NCI-H1694 treated with DMSO at 0.1 percent for 48 hours (cell line): Measurements from ENCODE around the gene SCYL1.

Experiments used
- DNase-seq: peaks from one replicate; lab custom pipeline; 2025; lab: John Stamatoyannopoulos, UW

SCYL1 gene

DNA sequence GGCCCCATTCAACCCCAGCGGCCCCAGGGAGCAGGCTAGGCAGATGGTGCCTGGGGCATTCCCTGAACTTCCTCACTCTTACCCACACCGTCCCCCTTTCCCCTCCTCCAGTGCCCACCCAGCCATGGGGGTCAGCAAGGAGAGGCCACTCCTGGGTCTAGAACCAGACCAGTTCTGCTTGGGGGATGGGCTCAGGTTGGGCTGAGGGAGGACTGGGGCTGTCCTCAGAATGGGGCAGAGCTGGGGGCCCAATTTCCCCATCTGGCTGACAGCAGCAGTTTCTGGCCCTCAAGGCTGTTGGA, 12.4 kb downstream of the SCYL1 start:
- no peak for DNase-seq

DNA sequence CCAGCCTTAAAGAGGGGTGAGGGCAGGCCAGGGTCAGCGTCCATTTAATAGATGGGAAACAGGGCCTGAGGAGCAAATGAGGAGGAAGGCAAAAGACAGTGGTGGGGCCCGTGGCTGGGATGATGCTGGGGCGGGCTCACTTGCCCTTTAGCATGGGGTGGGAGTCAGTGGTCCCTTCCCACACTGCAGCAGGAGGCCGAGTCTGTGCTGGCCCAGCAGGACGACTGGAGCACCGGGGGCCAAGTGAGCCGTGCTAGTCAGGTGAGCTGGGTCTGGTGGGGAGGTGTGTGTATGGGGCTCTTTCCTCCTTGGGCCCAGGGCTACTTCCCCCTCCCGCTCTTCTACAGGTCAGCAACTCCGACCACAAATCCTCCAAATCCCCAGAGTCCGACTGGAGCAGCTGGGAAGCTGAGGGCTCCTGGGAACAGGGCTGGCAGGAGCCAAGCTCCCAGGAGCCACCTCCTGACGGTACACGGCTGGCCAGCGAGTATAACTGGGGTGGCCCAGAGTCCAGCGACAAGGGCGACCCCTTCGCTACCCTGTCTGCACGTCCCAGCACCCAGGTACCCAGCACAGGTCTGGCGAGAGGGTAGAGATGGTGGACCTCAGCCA, 12.8 kb downstream of the SCYL1 start:
- no peak for DNase-seq

GRCh38 chr11:65538232-65538914, 13.5 kb downstream of the SCYL1 start:
- no peak for DNase-seq

DNA sequence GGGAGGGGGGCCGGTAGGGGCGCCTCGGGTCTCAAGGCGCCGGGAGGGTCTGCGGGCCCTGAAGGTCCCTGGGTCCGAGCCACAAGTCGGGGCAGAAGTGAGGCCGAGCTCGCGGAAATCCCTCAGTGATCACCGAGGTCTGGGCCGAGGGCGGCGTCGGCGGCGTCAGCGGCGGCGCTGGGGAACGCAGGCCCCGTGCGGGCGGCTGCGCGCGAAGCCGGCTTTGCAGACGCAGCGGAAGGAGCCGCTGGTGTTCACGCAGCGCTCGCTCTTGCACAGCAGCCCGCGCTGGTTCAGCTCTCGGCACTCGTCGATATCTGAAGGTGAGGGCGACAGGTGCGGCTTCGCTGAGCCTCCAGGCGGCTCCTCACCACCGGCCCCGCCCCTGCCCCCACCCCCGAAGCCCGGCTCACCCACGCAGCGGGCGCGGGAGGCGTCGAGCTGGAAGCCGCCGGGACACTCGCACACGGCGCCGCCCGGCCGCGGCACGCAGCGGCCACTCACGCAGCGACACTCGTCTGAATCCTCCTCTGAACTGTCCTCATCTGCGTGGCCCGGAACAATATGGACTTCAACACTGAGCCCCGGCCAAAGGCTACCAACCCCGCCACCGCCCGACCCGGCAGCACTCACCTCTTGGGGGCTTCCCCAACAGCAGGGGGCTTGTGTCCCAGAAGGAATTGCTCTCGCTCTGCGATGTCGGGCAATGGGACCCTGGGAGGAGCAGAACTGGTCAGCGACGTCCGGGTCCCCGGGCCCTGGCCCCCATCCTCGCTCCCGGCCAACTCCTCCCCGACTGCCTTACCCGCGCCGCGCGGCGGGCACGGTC, 14.2 kb downstream of the SCYL1 start:
- DNase-seq: no peak

GRCh38 chr11:65539744-65540289, 14.9 kb downstream of the SCYL1 start:
- DNase-seq: peak; percentile 40

DNA sequence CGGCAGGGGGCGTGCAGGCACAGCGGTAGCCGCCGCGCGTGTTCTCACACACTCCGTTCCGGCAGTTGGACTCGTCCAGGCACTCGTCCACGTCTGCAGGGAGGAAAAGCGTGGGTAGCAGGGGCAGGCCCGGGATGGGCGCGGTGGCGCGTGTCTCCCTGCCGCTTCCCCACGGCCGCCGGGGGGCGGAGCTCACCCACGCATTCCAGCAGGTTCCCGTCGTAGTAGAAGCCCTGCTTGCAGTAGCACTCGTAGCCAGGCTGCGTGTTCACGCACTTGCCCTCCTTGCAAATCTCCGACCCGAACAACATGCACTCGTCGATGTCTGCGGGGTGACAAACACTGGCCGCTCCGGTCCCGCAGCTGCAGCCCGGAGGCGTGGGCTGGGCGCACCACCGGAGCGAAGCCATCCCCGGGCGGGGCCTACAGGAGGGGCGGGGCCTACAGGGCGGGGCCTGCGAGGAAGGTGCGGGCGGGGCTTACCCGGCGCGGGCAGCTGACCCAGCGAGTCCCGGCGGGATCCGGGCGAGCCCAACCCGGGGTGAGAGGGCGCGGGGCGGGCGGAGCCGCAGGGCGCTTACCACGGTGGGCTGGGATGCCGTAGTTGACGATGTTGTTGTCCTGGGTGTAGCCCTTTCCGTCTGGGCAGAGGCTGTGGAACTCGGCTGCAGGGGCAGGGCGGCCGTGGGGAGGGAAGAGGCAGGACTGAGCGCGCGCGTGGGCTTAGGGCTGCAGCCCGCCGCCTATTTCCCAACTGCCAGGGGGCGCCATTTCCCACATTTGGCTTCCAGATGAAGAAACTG, 15.6 kb downstream of the SCYL1 start:
- DNase-seq: peak; percentile 59

- no peak for DNase-seq
Observed at GRCh38 chr11:65541093-65541982, 16.5 kb downstream of the SCYL1 start.

DNA sequence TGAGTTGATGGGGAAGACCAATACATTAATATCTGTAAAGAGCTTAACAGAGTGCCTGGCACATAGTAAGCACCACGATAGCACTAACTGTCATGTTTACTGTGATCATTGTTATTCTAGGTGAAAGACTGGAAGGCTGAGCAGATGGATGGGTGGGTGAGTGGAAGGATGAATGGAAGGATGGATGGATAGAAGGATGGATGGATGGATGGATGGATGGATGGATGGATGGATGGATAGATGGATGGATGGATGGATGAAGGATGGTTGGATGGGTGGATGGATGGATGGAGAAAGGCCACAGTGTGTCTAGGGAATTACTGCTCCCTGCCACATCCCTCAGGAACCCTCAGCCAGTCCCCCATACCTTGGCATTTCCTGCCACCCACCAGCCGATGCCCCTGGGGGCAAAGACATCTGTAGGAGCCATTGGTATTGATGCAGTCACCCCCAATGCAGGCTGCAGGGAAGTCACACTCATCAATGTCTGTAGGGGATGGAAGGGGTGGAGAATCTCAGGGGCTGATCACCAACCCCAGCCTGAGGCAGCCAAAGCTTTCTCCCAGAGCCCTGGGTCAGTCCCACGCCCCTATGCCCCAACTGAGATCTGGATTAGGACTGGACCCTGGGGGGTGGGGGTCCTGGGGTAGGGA, 18.0 kb downstream of the SCYL1 start:
- no peak for DNase-seq

DNA sequence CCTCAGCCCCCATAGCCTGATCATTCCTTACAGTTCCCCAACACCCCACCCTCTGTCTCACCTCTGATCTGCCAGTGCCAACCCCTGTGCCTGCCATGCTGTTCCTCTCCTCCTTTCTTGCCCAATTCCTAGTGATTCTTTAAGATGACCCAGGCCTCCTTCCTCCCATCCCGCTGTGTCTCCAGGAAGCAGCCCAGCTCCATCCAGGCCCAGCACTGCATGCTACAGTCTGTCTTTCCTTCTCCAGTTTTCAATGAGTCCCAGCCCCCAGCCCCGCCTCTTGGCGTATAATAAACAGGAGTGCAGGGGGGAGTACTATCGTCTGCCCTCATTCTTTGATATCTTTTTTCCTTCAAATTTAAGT, 21.0 kb downstream of the SCYL1 start:
- no peak for DNase-seq

DNA sequence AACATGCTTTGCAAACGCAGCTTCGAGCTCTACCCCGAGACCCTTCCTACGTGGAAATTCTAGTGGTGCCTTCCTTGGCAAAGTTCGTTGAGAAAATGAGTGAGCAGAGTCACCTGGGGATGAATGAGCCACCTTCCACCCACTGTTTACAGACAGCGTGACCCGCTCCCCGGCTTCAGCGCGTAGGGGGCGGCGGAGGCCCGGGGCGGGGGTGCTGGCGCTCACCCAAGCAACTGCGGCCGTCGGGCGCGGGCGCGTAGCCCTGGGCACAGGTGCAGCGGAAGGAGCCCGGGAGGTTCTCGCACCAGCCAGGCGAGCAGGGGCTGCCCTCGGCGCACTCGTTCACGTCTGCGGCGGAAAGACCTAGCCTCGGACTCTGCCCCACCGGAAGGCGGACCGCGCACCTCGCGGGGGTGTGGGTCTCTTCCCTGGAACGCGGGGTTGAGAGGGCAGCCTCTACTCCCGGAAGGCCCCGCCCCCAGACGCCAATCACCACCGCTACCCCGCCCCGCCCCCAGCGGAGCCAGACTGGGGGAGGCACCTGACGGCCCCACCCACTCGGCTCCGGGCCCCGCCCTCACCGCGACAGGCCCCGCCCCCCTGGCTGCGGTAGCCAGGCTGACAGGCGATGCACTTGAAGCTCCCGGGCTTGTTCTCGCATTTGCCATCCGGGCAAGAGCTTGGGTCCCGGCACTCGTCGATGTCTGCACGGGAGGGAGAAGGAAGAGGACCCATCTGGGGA, 21.5 kb downstream of the SCYL1 start:
- no peak for DNase-seq

GRCh38 chr11:65547446-65548125, 22.7 kb downstream of the SCYL1 start:
- no peak for DNase-seq

DNA sequence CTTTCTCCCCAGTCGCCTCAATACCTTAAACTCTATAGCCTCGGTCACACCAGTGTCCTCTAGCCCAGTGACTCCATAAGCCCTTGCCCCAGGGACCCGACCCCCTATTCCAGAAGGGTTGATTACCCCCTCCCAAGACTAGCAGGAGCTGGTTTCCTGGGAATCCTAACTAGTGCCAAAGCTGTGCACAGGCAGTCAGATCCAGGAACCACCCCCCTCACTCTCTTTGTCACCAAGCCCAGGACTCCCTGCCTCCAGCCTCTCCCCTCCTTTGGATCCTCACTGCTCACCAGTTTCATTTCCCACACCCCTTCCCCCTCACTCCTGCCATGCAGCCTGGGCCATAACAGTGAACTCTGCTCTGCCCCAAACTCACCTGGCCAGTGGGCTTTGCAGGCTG, 23.5 kb downstream of the SCYL1 start:
- no peak for DNase-seq

GRCh38 chr11:65549096-65549495, 24.2 kb downstream of the SCYL1 start:
- DNase-seq: no peak

- no peak for DNase-seq
Observed at GRCh38 chr11:65551572-65552387, 26.9 kb downstream of the SCYL1 start.

DNA sequence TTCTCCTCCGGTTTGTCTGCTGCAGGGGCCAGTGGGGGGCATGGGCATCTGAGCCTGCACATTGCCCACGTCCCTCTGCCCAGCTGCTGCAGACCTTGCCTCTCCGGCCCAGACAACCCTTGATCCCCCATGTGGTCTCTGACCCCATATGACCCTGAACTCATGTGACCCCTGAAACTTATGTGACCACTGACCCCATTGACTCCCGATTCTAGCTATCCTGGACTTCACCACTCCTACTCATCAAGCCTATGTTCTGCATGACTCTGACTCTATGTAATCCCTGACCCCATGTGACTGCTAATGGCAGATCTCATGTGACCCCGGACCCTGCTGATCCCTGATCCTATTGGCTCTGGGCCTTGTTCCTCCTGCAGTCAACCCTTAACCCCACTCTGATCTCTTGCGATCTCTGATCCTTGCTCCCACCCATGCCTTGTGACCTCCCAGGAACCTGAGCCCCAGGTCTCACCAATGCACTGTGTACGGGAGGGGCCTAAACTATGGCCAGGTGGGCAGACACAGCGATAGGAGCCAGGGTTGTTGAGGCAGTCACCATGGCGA, 27.6 kb downstream of the SCYL1 start:
- no peak for DNase-seq

GRCh38 chr11:65553301-65554001, 28.6 kb downstream of the SCYL1 start:
- DNase-seq: no peak

- no peak for DNase-seq
Observed at GRCh38 chr11:65554057-65554818, 29.4 kb downstream of the SCYL1 start.
